HG02973 (cell line): ENCODE measurements around the gene BRF1.

Source experiments
- ATAC-seq: cut with Tn5 transposase; IDR thresholded peaks from one replicate; pipeline ENCODE4 v1.9.1; 2021; ENCODE audit warnings: moderate library complexity; ENCODE audit not compliant: unreplicated experiment

Gene BRF1

GRCh38 chr14:105180592-105181548 lies 119.9 kb downstream of the BRF1 start, which contains the start of gene NUDT14:
Gene NUDT14, minus strand, starts transcription at chr14:105181312. Its CDS starts 103 bp downstream, at chr14:105181209.
- no peak for ATAC-seq

- ATAC-seq: no peak
Observed at GRCh38 chr14:105179191-105179590, 121.6 kb downstream of the BRF1 start.

- ATAC-seq: no peak
Observed at GRCh38 chr14:105178868-105179140, 122.0 kb downstream of the BRF1 start.

GRCh38 chr14:105178069-105178867 lies 122.5 kb downstream of the BRF1 start:
- ATAC-seq: no peak

GRCh38 chr14:105177082-105177481 lies 123.7 kb downstream of the BRF1 start:
- ATAC-seq: no peak

- no peak for ATAC-seq
Observed at GRCh38 chr14:105176513-105176912, 124.3 kb downstream of the BRF1 start.

GRCh38 chr14:105173901-105174894 lies 126.6 kb downstream of the BRF1 start:
- ATAC-seq: no peak

GRCh38 chr14:105173145-105173544 lies 127.7 kb downstream of the BRF1 start:
- no peak for ATAC-seq

GRCh38 chr14:105172476-105172875 lies 128.3 kb downstream of the BRF1 start:
- ATAC-seq: no peak

- no peak for ATAC-seq
Observed at GRCh38 chr14:105171004-105171673, 129.7 kb downstream of the BRF1 start.

- ATAC-seq: no peak
Observed at GRCh38 chr14:105169776-105170655, 130.8 kb downstream of the BRF1 start.

GRCh38 chr14:105168979-105169507 lies 131.8 kb downstream of the BRF1 start:
- no peak for ATAC-seq

- no peak for ATAC-seq
Observed at GRCh38 chr14:105168496-105168978, 132.3 kb downstream of the BRF1 start, which contains the start of gene JAG2. Gene JAG2, minus strand, starts transcription at chr14:105168776. Its CDS starts 356 bp downstream, at chr14:105168420.

- no peak for ATAC-seq
Observed at GRCh38 chr14:105168093-105168420, 132.7 kb downstream of the BRF1 start.

GRCh38 chr14:105167303-105168092 lies 133.3 kb downstream of the BRF1 start:
- no peak for ATAC-seq

- no peak for ATAC-seq
Observed at GRCh38 chr14:105166571-105167302, 134.1 kb downstream of the BRF1 start.

- ATAC-seq: no peak
Observed at GRCh38 chr14:105165761-105166485, 134.9 kb downstream of the BRF1 start.
